ENCODE measurements around the gene GLIS2.

Gene GLIS2

DNA sequence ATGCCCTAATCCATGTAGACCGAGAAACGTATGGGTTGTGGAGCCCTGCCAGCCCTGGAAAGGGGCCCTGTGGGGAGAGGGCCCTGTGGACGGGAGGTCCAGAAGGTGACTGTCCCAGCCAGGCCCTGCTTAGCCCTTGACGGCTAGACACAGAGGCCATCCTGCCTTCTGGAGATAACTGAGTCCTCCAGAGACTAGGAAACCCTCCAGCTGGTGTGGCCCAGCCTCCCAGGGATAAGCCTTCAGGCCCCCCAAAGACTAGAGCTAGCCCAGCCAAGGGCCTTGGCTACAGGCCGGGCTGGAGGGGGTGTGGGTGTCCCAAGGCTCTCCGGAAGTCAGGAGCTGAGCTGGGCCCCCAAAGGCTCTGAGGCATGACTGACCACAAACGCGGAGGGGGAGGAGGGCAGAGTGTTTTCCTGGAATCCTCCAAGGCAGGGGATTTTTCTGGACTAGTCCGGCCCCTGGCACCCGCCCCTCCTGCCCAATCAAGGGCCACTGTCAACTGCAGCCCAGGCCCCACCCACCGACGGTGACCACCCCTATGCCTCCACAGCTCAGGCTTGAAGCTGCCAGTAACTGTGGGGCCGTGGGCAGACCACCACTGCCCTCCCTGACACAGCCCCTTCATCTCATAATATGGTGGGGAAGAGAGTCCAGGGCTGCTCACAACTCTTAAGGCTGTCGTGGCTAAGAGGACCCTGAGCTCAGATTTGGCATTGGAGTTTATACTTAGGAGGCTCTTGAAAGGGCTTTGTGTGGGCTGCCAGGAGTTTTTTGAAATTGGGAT is 54.9 kb downstream of the GLIS2 start:
- TF ChIP-seq MYC (IDR thresholded peaks at IDR 0.05; ENCODE audit: low read depth, low read length) (no peak), POLR2A (IDR thresholded peaks at IDR 0.05; ENCODE audit: extremely low read depth, insufficient read length) (no peak)
- TF ChIP-seq, protein P1, sequence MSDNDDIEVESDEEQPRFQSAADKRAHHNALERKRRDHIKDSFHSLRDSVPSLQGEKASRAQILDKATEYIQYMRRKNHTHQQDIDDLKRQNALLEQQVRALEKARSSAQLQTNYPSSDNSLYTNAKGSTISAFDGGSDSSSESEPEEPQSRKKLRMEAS (IDR thresholded peaks at IDR 0.05; ENCODE audit: low read depth, low read length) = no peak
- TF ChIP-seq, protein P2, sequence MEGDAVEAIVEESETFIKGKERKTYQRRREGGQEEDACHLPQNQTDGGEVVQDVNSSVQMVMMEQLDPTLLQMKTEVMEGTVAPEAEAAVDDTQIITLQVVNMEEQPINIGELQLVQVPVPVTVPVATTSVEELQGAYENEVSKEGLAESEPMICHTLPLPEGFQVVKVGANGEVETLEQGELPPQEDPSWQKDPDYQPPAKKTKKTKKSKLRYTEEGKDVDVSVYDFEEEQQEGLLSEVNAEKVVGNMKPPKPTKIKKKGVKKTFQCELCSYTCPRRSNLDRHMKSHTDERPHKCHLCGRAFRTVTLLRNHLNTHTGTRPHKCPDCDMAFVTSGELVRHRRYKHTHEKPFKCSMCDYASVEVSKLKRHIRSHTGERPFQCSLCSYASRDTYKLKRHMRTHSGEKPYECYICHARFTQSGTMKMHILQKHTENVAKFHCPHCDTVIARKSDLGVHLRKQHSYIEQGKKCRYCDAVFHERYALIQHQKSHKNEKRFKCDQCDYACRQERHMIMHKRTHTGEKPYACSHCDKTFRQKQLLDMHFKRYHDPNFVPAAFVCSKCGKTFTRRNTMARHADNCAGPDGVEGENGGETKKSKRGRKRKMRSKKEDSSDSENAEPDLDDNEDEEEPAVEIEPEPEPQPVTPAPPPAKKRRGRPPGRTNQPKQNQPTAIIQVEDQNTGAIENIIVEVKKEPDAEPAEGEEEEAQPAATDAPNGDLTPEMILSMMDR (IDR thresholded peaks at IDR 0.05; ENCODE audit: low read depth, low read length) = no peak
- no peak overlapping the region for H3K4me3 ChIP-seq (ENCODE audit: low read depth, low read length)

DNA sequence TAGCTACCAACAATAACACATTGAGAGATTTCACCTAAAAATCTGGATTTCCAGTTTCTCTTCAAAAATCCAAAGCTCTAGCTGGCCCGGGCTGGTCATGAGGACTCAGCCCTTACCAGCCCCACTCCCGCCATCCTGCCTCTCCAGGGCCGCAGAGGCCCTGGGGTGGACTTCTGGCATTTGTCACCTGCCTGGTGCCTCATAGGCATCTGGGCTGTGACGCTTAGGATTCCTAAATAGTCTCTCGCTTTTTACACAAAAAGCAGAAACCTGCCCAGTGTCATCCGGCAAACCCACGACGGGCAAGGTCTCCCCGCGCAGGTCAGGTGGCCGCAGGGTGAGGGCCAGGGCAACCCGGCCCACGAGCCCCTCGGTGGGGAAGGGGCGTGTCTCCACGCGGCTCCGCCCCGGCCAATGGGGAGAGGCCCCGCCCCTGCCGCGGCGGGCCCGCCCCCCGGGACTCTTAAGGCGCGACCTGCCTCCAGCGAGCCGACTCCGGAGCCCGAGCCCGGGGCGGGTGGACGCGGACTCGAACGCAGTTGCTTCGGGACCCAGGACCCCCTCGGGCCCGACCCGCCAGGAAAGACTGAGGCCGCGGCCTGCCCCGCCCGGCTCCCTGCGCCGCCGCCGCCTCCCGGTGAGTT is 55.6 kb downstream of the GLIS2 start, which contains the start of gene VASN:
Gene VASN, plus strand, starts transcription at position 492 of the 644 bp plus-strand sequence. CDS start 9,030 bp downstream, outside the sequence.
- peak within 1 kb of the TSS; percentile 46 for H3K4me3 ChIP-seq (ENCODE audit: low read depth, low read length)
- TF ChIP-seq, protein P1 (IDR thresholded peaks at IDR 0.05; ENCODE audit: low read depth, low read length) = no peak
- TF ChIP-seq MYC (IDR thresholded peaks at IDR 0.05; ENCODE audit: low read depth, low read length) (no peak), POLR2A (IDR thresholded peaks at IDR 0.05; ENCODE audit: extremely low read depth, insufficient read length) (no peak)
- TF ChIP-seq, protein P2 (IDR thresholded peaks at IDR 0.05; ENCODE audit: low read depth, low read length) = no peak
- peak; percentile 68 for DNase-seq (ENCODE audit: low read depth)

More for the DNA sequence above, 54.9 kb downstream of the GLIS2 start:
- DNase-seq (ENCODE audit: low read depth) = no peak

DNA sequence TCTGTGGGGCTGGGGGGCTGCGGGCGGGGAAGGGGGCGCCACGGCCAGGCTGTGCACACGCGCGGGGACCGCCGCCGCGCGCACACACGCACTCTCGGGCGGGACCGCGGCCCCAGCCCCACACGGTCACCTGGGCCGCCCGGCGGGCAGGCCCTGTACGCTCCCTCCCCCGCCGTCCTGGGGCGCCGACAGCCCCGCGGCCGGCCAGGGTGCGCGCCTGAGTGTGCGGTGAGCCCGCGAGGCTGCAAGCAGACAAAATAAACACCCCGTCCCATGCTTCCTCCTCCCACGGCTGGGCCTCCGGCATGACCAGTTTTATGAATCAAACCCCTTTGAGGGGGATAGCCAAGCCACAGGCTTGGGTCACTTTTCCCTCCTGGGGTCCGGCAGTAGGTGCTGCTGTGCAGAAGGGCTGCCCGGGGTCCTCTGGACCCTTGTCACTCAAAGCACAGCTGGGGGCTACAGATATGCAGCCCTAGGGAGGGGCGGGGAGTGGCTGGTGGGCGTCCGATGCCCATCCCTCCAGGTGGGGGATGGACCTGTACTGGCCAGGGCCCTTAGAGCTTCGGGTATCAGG is 56.2 kb downstream of the GLIS2 start:
- DNase-seq (ENCODE audit: low read depth) = peak; percentile 66
- H3K4me3 ChIP-seq (ENCODE audit: low read depth, low read length) = peak overlapping the region; percentile 46

DNA sequence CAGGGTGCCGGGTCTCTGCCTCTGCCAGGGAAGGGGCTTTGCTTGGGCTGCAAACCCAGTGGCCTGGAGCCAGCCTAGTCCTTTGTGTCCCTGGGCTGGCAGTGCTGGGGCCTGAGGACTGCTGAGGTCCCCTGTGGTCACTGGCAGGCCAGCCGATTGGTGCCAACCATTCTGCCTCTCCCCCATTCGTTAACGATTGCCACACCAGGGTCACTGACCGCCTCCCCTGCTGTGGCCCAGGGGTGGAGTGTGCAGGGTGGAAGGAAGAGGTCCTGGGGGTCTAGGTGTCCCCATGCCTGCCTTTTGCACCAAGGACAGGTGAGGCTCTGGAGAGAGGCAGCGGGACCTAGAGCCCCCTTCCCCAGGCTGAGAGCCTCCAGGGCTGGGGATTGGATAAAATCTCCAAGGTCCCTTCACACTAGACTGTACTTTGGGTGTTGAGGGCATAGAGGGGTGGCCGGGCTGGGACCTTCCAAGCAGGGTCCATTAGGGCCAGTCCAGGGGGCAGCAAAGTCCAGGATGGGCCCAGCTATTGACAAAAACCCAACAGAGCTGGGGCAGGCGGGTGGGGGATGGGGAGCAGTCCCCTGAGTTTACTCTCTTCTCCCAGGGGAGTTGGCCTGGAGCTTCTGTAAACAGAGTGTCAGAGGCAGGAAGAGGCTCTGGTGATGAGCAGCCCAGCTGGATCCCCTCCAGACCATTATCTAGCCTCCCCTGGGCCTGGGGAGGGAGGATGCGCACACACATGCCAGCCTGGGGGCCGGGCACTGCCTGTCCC is 56.9 kb downstream of the GLIS2 start:
- TF ChIP-seq POLR2A (IDR thresholded peaks at IDR 0.05; ENCODE audit: extremely low read depth, insufficient read length) = no peak
- TF ChIP-seq, protein P2 (IDR thresholded peaks at IDR 0.05; ENCODE audit: low read depth, low read length) = no peak
- TF ChIP-seq, protein P1 (IDR thresholded peaks at IDR 0.05; ENCODE audit: low read depth, low read length) = no peak
- TF ChIP-seq MYC (IDR thresholded peaks at IDR 0.05; ENCODE audit: low read depth, low read length) = no peak
- H3K4me3 ChIP-seq (ENCODE audit: low read depth, low read length) = peak overlapping the region; percentile 46
- peak; percentile 73 for DNase-seq (ENCODE audit: low read depth)

More for the DNA sequence above, 56.2 kb downstream of the GLIS2 start:
- TF ChIP-seq, protein P2 (IDR thresholded peaks at IDR 0.05; ENCODE audit: low read depth, low read length) = no peak
- TF ChIP-seq MYC (IDR thresholded peaks at IDR 0.05; ENCODE audit: low read depth, low read length) (no peak), POLR2A (IDR thresholded peaks at IDR 0.05; ENCODE audit: extremely low read depth, insufficient read length) (no peak)
- TF ChIP-seq, protein P1 (IDR thresholded peaks at IDR 0.05; ENCODE audit: low read depth, low read length) = no peak

DNA sequence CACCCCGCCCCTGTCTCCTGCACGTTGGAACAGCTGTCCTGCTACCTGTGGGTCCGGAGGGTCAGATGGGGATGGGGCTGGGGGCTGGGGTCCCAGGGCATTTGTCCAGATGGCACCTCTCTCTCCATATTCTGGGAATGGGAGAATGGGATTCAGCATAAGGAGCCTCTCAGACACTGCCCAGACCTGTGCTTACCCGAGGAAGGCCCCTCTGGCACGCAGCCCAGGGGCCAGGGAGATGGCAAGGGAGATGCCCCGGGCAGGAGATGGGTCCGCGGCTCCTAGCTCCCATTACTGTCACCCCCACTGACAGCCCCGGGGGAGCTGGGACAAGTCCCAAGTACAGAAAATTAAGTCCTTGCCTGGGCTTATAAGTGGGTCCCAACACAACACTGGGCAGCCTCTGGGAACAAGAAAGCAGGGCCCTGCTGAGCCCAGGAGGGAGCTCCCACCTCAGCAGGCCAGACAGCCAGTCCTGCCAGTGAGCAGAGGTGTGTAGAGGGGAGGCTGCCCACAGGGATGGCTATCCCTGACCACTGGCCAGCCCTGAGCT is 57.6 kb downstream of the GLIS2 start:
- H3K4me3 ChIP-seq (ENCODE audit: low read depth, low read length) = no peak overlapping the region
- no peak for TF ChIP-seq POLR2A (IDR thresholded peaks at IDR 0.05; ENCODE audit: extremely low read depth, insufficient read length)
- TF ChIP-seq, protein P1 (IDR thresholded peaks at IDR 0.05; ENCODE audit: low read depth, low read length) = no peak
- DNase-seq (ENCODE audit: low read depth) = no peak
